OCI-LY3 (cell line): ENCODE measurements around the gene MED27.

Experiments
- H2AFZ ChIP-seq: fragments of 200-600, 300-600 bp; shearing (Covaris generic); 2 replicates; pipeline ENCODE4 v1.6.0; 2014; ENCODE audit warnings: antibody characterized with exemption, low read depth, low read length
- H3K27ac ChIP-seq: fragments of 200-600, 300-600 bp; sonication (generic); 2 replicates; pipeline ENCODE4 v1.5.1; 2014; ENCODE audit warnings: mild to moderate bottlenecking, low read length, moderate library complexity, mixed read lengths
- H3K27me3 ChIP-seq: fragments of 200-600, 300-600 bp; sonication (generic); 2 replicates; pipeline ENCODE4 v1.6.1; 2014; ENCODE audit warnings: low read depth, low read length, mixed read lengths
- H3K36me3 ChIP-seq: fragments of 200-600, 300-600 bp; sonication (generic); replicated peaks from 2 replicates; pipeline ENCODE3; 2014; ENCODE audit warnings: low read depth, low read length, mixed read lengths
- H3K4me1 ChIP-seq: fragments of 300-600, 200-600 bp; sonication (generic); 2 replicates; pipeline ENCODE4 v1.6.1; 2014; ENCODE audit warnings: low read length, mixed read lengths
- H3K4me2 ChIP-seq: fragments of 200-600, 300-600 bp; sonication (generic); 2 replicates; pipeline ENCODE4 v1.6.1; 2014; ENCODE audit warnings: low read length, mixed read lengths
- H3K4me3 ChIP-seq: fragments of 300-600, 200-600 bp; sonication (generic); 2 replicates; pipeline ENCODE4 v1.5.1; 2014; ENCODE audit warnings: antibody characterized with exemption, mild to moderate bottlenecking, low read length, moderate library complexity
- H3K79me2 ChIP-seq: fragments of 300-600, 200-600 bp; shearing (Covaris generic); 2 replicates; pipeline ENCODE4 v1.6.1; 2014; ENCODE audit warnings: mild to moderate bottlenecking, low read length, mixed read lengths
- H3K9ac ChIP-seq: fragments of 300-600, 200-600 bp; shearing (Covaris generic); 2 replicates; pipeline ENCODE4 v1.6.0; 2014; ENCODE audit warnings: mild to moderate bottlenecking, low read length, moderate library complexity
- H3K9me3 ChIP-seq: fragments of 200-600, 300-600 bp; shearing (Covaris generic); 2 replicates; pipeline ENCODE4 v1.6.1; 2014; ENCODE audit warnings: low read length, mixed read lengths; ENCODE audit not compliant: insufficient read depth
- H4K20me1 ChIP-seq: fragments of 200-600, 300-600 bp; sonication (generic); 2 replicates; pipeline ENCODE4 v1.6.1; 2016; ENCODE audit warnings: low read length, mixed read lengths; ENCODE audit not compliant: insufficient read depth
- EZH2phosphoT487 ChIP-seq: fragments of 200-600 bp; shearing (Covaris generic); IDR thresholded peaks from 2 replicates; pipeline ENCODE4 v1.6.1; 2018; ENCODE audit warnings: antibody characterized with exemption, mixed run types, low read depth
- TF ChIP-seq, protein P1 (sequence below): fragments of 200-600, 300-600 bp; sonication (generic); IDR thresholded peaks from 2 replicates; pipeline ENCODE4 v1.5.1; 2014; ENCODE audit warnings: antibody characterized with exemption, low read length, low read depth

MED27 gene

GRCh38 chr9:132008855-132009812, 70.5 kb downstream of the MED27 start:
- Histone ChIP-seq H3K4me1 (peaks cover 41% of the 10 kb centered on the region), H3K27me3 (peaks cover 19% of the 10 kb centered on the region), H3K4me2 (no peak overlapping the region), H3K4me3 (no peak overlapping the region), H2AFZ (no peak overlapping the region), H3K9me3 (no peaks in the 10 kb centered on the region), H3K36me3 (peaks cover 4% of the 10 kb centered on the region), H3K27ac (no peak overlapping the region), H4K20me1 (peaks cover 69% of the 10 kb centered on the region), H3K79me2 (peaks cover 26% of the 10 kb centered on the region), H3K9ac (no peak overlapping the region)
- TF ChIP-seq, protein P1, sequence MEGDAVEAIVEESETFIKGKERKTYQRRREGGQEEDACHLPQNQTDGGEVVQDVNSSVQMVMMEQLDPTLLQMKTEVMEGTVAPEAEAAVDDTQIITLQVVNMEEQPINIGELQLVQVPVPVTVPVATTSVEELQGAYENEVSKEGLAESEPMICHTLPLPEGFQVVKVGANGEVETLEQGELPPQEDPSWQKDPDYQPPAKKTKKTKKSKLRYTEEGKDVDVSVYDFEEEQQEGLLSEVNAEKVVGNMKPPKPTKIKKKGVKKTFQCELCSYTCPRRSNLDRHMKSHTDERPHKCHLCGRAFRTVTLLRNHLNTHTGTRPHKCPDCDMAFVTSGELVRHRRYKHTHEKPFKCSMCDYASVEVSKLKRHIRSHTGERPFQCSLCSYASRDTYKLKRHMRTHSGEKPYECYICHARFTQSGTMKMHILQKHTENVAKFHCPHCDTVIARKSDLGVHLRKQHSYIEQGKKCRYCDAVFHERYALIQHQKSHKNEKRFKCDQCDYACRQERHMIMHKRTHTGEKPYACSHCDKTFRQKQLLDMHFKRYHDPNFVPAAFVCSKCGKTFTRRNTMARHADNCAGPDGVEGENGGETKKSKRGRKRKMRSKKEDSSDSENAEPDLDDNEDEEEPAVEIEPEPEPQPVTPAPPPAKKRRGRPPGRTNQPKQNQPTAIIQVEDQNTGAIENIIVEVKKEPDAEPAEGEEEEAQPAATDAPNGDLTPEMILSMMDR: no peak
- no peak for TF ChIP-seq EZH2phosphoT487

DNA sequence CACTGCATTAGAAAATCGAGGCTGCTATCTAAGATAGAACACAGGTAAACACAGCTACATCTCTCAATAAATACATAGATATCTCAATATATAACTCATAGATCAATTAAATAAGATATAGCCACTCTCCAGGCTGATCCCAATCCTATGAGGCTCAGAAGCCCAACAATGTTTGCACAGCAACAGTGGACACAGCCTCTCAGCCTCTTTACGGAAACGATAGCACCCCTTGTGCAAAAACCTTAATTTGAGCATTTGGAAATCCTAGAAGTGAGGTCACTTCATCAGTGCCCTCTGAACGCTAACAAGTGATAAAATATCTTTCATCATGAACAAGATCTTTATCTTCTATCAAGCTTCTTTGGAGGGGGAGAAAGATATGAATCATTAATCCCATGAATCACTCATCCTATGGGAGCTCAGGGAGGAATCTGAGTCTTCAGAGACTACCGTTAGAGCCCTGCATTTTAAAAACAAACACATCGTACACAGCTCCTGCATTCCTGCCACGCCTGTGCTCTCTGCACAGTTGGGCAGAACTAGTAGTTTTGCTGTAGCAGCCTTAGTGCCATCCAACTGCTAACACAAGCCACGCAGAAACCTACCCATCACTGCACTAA, 71.4 kb downstream of the MED27 start:
- peaks cover 4% of the 10 kb centered on the region for H3K36me3 ChIP-seq
- no peak overlapping the region for H2AFZ ChIP-seq
- peaks cover 19% of the 10 kb centered on the region for H3K27me3 ChIP-seq
- no peaks in the 10 kb centered on the region for H3K9me3 ChIP-seq
- H3K9ac ChIP-seq: no peak overlapping the region
- H3K4me2 ChIP-seq: no peak overlapping the region
- TF ChIP-seq, protein P1: no peak
- no peak for TF ChIP-seq EZH2phosphoT487
- no peak overlapping the region for H3K4me3 ChIP-seq
- no peak overlapping the region for H3K27ac ChIP-seq
- H3K4me1 ChIP-seq: peaks cover 50% of the 10 kb centered on the region
- H4K20me1 ChIP-seq: peaks cover 77% of the 10 kb centered on the region
- peaks cover 26% of the 10 kb centered on the region for H3K79me2 ChIP-seq

GRCh38 chr9:132007371-132008025, 72.2 kb downstream of the MED27 start:
- Histone ChIP-seq H2AFZ (no peak overlapping the region), H3K27ac (no peak overlapping the region), H4K20me1 (peaks cover 78% of the 10 kb centered on the region), H3K9me3 (no peaks in the 10 kb centered on the region), H3K9ac (no peak overlapping the region), H3K36me3 (peaks cover under 1% of the 10 kb centered on the region), H3K4me1 (peaks cover 58% of the 10 kb centered on the region), H3K4me2 (peak overlapping the region; percentile 67), H3K79me2 (peaks cover 26% of the 10 kb centered on the region), H3K27me3 (peaks cover 19% of the 10 kb centered on the region), H3K4me3 (peak overlapping the region; percentile 44)
- TF ChIP-seq, protein P1: no peak
- TF ChIP-seq EZH2phosphoT487: no peak
